Kidney glomerular epithelial cell (primary cell): Measurements from ENCODE around the gene PRSS35.
"Not testable (repeated sequence)": the region's sequence is repeated elsewhere in the genome, so short reads cannot be mapped to it uniquely, and the experiment has no call there.

Source experiments
- DNase-seq: peaks from one replicate; lab custom pipeline; 2025; lab: John Stamatoyannopoulos, UW

PRSS35 gene, protein sequence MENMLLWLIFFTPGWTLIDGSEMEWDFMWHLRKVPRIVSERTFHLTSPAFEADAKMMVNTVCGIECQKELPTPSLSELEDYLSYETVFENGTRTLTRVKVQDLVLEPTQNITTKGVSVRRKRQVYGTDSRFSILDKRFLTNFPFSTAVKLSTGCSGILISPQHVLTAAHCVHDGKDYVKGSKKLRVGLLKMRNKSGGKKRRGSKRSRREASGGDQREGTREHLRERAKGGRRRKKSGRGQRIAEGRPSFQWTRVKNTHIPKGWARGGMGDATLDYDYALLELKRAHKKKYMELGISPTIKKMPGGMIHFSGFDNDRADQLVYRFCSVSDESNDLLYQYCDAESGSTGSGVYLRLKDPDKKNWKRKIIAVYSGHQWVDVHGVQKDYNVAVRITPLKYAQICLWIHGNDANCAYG

DNA sequence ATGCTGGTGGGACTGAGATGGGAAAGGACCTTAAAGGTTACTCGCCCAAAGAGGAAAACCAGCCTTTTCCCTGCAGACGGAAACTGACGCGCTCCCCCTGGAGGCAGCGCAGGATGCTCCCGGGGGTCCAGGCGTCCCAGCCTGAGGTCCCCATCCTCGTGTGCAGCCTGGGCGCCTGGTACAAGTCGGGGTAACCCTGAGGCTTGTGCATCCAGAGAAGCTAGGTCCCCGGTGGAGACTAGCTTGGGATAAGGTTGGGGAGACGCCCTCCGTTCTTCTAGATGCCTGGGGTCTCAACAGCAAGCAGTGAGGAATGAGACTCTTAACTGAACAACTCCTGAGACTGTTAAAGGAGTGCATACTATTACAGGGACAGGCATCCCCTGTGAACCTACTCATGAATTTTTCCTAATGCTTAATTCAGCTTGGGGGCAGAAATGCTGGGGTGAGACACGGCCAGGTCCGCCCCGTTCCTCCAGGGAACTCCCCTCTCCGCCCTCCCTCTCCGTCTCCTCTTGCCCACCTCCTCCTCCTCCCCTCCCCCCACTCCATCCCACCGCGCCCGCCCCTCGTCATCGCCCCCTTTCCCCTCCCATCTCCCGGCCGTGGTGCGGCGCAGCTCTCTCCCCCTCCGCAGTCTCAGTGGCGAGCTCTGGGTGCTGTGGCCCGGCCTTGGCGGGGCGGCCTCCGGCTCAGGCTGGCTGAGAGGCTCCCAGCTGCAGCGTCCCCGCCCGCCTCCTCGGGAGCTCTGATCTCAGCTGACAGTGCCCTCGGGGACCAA lies at the start of gene PRSS35:
PRSS35 (plus strand) TSS at position 634 of the 781 bp plus-strand sequence. CDS start 10,908 bp downstream, outside the sequence.
- peak; percentile 41 for DNase-seq

DNA sequence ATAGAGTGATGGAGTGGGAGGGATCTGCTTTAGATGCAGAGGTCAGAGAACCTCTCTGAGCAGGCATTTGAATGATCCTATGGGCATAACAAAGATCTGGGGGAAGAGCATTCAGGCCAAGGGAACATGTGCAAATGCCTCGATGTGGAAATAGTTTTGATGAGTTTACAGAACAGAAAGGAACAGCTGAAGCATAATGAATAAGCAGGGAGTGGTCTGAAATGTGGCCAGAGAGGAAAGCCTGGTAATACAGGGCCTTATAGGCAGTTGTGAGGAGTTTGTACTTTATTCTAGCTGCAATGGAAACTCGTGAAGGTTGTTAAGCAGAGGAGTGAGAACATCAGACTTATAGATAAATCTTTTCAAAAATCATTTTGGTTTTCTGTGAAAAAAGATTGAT lies 48.4 kb upstream of the PRSS35 start:
- DNase-seq: no peak

DNA sequence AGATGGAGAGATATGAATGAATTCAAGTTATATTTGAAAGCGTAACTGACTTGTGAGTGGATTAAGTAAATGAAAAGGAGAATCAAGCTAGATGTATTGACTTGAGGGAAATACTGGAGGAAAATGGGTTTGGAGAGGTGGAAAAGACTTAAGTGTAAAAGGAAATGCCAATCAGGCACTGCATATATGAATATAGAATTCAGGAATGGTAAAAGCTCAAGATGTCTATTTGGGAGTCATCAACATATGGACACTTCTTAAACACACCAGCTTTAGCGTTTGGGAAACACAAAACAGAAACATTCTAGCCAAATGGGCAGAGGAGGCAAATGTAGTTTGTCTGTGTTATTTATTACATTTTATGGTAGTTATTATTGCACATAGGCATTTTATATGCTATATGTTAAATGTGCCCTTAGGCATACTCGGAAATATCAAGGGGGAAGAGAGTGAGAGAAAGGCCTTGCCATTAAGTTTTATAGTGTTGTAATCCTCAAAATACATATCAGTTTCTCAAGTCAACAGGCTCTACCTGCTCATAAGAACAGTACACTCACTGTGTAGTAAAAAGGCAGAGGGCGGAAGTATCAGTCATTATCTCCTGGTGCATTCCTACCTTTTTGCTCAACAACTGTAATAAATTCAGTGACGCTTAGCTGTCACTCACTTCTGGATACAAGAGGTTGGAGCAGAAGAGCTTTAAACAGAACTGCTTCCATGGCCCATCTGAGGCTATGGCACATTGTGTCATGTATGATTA lies 47.8 kb upstream of the PRSS35 start:
- DNase-seq: no peak

DNA sequence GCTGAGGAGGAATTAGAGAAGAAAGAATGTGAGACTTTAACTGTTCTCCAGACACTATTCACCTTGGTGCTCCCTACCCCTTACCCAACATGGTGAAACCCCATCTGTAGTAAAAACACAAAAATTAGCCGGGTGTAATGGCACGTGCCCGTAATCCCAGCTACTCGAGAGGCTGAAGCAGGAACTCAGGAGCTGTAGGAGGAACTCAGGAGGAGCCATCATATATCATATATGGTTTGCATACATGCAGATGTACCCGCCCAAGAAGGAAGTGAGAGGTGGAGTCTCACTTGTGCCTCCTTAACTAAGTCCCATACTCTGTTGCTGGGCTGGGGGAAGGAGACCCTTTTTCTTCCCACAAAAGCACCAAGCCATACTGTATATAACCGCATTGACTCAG lies 46.0 kb upstream of the PRSS35 start:
- no peak for DNase-seq

DNA sequence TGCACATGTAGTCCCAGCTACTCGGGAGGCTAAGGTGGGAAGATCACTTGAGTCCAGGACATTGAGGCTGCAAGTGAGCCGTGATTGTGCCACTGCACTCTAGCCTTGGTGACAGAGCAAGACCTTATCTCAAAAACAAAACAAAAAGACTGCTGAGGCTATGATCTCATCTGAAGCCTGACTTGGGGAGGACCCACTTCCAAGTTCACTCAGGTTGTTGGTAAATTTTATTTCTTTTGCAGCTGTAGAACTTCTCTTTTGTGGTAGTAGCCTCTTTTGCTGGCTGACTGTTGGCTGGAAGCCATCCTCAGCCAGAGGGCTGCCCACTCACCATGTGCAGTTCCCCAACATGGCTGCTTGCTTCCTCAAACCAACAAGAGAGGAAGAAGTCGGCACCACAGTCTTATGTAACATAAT lies 44.7 kb upstream of the PRSS35 start:
- DNase-seq: no peak

DNA sequence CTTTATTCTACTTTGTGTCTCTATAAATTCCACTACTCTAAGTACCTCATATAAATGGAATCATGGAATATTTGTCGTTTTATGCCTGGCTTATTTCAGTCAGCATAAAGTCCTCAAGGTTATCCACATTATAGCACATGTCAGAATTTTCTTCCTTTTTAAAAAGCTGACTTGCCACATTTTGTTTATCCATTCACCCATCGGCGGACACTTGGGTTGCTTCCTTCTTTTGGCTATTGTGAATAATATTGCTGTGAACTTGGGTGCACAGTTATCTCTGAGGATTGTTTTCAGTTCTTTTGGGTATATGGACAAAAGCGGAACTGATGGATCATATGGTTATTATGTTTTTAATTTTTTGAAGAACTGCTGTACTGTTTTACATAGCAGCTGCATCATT lies 42.3 kb upstream of the PRSS35 start:
- no peak for DNase-seq

DNA sequence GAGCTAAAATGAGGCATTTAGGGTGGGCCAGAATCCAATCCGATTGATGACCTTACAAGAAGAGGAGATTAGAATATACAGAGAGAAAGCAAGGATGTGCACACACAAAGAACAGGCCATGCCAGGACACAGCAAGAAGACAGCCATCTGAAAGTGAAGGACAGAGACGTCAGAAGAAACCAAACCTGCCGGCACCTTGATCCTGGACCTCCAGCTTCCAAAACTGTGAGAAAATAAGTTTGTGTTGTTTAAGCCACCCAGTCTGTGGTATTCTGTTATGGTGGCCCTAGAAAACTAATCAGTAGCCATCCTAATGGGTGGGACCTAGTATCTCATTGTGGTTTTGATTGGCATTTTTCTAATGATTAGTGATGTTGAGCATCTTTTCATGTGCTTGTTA lies 41.7 kb upstream of the PRSS35 start:
- no peak for DNase-seq

DNA sequence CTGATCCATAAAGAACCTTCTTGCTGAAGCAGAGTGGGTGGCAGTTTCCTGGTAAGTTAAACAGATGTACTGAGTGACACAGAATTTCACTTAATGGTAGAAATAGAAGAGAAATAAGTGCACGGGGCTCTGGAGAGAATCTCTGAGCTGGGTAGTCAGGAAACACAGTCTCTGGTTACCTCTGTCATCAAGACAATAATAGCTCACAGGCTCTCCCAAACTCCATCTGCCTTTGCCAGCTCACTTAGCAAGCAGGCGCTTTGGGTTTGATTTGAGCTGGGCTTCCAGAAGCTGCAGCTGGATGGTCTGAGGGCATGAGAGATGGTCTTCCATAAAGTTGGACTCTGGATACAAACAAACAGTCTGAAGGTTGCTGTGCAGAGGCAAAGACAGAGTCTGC lies 39.6 kb upstream of the PRSS35 start:
- DNase-seq: no peak

DNA sequence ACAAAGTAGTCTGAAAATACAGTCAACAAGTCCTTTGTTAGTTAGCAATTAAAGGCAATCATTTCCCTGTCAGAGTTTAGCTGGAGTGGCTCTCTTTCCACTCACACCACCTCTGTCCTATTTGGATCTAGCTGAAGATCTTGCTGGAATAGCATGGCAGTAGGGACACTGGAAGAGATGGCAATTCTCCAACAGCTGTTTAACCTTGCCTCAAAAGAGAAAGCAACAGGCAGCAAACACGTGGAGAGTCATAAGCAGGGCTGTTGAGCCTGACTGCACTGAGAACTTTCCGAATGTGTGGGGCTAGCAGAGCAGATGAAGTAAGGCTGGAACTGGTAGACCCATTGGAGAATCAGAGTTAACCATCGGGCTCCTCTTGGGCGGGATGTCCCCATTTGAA lies 38.0 kb upstream of the PRSS35 start:
- peak; percentile 1 for DNase-seq

DNA sequence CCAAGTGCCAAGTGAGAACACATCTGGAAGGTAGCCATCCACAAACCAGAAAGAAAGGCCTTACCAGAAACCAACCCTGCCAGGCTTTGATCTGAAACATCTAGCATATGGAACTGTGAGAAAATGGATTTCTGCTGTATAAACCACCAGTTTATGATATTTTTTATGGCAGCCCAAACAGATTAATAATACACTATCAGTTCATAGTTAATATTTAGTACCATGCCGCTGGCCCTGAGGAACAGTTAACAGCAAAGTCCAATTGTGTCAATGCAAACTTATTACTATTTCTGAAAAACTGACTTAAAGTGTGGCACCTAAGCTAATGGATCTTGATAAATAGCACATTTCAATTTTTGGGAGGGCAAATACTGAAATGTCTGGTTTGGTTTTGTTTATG lies 35.4 kb upstream of the PRSS35 start:
- no peak for DNase-seq

DNA sequence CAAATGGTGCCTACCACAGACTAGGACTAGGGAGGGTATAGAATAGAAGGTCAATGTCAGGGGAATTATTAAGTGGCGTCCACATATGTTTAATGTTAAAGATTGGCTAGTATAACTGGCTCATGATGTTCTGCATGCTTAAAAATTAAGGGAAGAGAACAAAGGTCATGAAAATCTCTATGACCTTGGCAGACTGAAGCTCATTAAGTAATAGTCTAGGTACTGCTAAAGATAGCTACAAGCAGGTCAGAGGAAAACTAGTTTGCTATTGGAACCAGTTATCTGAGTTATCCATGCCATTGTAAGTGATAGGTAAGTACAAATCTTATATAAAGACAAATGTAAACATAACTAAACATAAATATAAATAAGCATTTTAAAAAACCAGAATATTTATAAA lies 32.9 kb upstream of the PRSS35 start:
- no peak for DNase-seq

DNA sequence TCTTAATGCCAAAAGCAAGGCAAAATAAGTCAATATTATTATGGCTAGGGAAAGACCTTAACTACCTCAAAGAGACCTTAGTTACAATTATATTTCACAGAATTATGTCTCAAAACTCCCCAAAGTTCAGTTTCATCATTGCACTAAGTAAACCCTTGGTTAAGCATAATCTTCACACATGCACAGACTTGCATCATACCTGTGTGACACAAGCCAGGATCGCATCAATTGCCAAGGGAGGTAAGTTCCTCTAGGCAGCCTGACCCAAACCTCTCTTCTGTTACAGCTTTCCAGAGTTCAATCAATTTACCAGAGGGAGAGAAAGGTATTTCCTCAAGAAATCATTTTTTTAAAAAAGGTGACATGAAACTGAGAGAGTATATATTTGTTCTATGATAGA lies 31.9 kb upstream of the PRSS35 start:
- no peak for DNase-seq

DNA sequence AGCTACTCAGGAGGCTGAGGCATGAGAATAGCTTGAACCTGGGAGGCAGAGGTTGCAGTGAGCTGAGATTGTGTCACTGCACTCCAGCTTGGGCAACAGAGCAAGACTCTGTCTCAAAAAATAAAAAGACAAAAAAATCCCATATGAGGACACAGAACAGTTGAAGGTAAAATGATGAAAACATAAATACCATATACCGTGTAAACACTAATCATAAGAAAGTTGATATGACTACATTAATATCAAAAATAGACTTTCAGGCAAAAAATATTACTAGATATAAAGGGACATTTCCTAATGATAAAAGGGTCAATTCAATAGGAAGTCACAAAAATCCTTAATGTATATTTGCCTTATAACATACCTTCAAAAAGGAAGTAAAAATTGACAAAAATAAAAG lies 30.4 kb upstream of the PRSS35 start:
- not testable (repeated sequence) for DNase-seq

DNA sequence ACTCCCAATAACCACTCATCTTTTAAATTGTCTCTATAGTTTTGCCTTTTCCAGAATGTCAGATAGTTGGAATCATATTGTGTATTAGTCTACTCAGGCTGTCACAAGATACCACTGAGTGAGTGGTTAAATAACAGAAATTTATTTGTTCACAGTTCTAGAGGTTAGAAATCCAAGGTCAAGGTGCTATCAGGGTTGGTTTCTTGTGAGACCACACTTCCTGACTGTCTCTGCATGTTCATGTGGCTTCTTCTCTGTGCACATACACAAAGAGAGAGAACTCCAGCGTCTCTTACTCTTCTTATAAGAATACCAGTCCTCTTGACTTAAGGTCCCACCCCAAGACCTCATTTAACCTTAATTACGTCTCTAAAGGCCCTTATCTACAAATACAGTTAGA lies 23.9 kb upstream of the PRSS35 start:
- DNase-seq: no peak

DNA sequence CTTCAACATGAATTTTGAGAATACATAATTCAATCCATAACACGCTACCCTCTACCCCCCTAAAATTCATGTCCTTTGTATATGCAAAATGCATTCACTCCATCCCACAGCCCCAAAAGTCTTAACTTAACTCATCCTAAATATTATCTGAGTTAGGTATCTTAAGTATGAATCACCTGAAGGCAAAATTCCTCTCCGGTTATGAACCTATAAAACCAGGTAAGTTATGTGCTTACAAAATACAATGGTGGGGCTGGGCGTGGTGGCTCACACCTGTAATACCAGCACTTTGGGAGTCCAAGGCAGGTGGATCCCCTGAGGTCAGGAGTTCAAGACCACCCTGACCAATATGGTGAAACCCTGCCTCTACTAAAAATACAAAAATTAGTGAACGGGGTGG lies 23.5 kb upstream of the PRSS35 start:
- no peak for DNase-seq

DNA sequence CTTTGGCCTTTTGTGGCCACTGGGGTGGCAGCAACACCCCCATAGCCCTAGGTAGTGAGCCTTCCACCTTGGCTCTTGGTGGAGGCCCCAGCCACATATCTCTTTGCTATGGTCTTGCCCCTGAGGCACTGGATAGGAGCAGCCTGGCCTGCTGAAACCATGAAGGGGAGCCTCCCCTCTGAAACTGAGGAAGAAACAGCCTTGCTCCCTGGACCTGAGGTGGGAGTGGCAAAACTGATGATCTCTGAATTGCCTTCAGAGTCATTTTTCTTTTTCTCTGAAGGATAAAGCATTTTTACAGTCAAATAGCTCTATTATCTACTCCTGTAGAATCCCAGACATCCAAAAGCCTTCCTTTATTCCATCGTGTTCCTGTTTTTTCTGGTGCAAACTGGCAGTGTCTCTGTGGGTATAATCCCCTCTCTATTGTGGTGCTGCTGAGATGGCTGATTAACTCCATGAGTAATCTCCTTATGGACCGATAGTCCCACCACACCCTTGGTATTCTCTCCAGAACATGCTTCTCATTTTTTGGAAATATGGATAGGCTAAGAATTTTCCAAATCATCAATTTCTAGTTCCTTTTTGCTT lies 22.0 kb upstream of the PRSS35 start:
- DNase-seq: no peak

DNA sequence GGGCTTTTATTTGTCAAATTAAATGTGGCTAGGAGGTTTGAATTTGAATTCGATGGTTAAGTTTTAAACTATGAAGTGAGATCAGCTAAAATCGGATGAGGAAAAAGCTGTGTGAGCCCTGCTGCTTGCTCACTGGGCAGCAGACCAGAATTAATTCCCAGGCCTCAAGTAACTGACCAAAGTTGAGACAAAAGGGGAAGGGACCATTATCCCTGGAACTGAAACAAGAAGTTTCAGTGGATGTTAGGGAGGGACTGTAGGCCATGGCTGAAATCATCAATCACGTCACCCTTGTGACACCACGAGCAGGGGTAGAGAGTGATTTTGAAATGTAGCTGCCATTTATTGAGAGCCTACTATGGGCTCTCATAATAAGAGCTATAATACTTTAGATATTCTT lies 7.0 kb upstream of the PRSS35 start:
- no peak for DNase-seq

DNA sequence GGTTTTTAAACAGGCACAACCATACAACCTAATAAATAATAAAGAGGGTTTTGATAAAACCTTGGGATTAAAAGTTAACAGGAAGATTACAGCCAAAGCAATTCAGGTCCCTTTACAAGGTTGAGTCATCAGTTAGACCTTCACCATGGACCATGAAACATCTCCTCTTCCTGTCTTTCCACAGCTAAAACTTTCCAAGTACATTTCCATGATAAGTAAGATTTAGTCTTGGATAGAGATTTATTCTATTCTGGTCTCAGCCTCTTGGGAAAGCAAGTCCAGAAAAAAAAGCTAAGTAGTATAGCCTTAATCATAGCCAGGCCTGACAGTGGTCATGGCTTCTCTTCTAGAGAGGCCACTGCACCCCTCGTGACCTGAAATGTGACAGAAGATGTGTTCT lies 2.9 kb upstream of the PRSS35 start:
- DNase-seq: no peak

DNA sequence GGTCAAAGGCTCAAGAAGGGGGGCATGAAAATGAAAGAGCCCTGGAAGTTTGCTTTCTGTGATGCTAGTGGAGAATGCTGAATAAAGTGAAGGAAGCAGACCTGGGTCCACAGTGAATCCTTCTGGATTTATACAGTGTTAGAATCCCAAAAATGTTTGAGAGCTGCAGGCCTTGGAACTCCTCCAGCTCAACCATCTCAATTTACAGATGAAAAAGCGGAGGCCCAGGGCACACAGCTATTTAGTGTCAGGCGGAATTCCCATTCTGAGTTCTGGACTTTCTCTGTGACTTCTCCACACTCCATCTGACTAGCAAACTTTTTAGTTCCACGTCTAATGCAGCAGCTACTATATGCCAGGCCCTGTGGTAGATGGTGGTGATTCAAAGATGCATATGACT lies 1.5 kb upstream of the PRSS35 start:
- no peak for DNase-seq

DNA sequence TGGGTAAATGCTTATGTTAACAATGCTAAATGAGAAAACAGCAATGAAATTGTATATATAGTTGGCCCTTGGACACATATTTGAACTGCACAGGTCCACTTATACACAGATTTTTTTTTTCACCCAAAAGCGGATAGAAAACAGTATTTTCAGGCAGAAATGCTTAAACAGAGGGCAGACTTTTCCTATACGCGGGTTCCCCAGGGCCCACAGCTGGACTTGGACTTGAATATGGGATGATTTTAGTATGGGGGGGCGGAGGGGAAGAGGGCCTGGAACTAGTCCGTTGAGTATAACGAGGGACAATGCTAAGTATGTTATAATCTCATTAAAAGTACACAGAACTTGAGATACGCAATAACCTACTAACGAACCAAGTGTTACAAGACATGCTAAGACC lies 1.1 kb upstream of the PRSS35 start:
- DNase-seq: no peak

DNA sequence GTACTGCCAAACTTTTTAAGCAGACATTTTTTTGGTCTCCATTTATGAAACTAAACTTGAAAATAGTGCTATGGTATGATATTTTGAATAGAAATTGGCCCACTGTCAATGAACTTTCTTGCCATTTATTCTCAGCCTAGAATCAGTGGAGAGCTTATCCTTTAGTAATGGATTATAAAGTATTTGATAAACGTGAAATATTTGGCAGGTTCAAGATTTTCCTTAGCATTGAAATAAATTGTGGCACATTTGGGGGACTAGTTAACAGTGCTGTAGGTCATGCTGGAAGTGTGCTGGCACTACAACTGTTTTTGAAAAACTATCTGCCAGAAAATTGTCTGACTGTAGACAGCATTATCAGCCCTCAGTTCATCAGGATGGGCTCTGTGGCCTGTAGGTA lies 2.1 kb downstream of the PRSS35 start:
- DNase-seq: no peak

DNA sequence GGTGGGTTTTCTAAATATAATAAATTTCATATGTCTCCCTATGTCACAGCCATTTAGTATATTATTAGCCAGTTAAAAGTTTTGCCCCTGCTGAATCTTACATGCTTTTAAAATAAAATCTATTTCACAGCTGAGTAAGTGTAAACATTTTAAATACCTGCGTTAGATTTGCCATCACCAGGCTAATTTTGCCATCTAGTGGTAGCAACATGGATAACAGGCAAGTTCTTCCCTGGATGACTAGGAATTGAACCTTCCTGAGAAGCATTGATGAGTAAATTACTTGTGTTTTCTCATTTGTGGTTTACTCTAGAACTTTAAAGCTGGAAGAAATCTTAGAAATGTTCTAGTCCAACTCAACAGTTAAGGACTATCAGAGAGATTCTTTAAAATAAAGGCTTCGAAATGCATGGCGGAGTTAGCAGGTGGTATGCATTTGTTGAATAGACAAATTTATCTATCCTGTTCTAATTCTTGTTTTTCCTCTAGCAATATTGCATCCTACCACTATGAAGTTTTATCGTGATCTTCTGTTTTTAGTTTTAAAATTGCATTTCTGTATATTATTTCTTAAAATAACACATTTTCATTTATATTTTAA lies 2.6 kb downstream of the PRSS35 start:
- peak; percentile 61 for DNase-seq
